Activated CD8-positive, alpha-beta T cell treated with anti-CD3 and anti-CD28 coated beads for 36 hours (primary cell): Measurements from ENCODE around the gene SERPINB1. TPM values are rescaled to one million over a fixed set of nuclear protein-coding genes. Genes with fewer than 3 reads are reported as not detected.

ENCODE experiments used
- ATAC-seq: fragments of 200-7000 bp; cut with Tn5 transposase; one replicate; pipeline ENCODE4 v1.10.0; 2021; ENCODE audit warnings: mild to moderate bottlenecking, moderate library complexity
- CTCF ChIA-PET: fragments of 350-600 bp; sonication (Branson Sonifier 250); formaldehyde crosslinking; loops from one replicate; lab custom pipeline; 2021; ENCODE audit warnings: antibody characterized with exemption; lab: Charles Lee
- POLR2A ChIA-PET: fragments of 350-600 bp; sonication (Branson Sonifier 250); formaldehyde crosslinking; loops from one replicate; lab custom pipeline; 2021; ENCODE audit warnings: antibody characterized with exemption; lab: Charles Lee
- DNase-seq: peaks from one replicate; pipeline ENCODE4 v3.0.0-alpha.2; 2020
- H3K27ac Mint-ChIP-seq: one replicate; pipeline ENCODE4 v1.8.0; 2021; ENCODE audit warnings: mild to moderate bottlenecking, mixed read lengths
- H3K27me3 Mint-ChIP-seq: one replicate; pipeline ENCODE4 v1.8.0; 2021; ENCODE audit warnings: mixed read lengths
- H3K36me3 Mint-ChIP-seq: one replicate; pipeline ENCODE4 v1.8.0; 2021; ENCODE audit warnings: low read depth, mixed read lengths
- H3K4me1 Mint-ChIP-seq: one replicate; pipeline ENCODE4 v1.8.0; 2021; ENCODE audit warnings: low read depth, mixed read lengths
- H3K4me3 Mint-ChIP-seq: one replicate; pipeline ENCODE4 v1.8.0; 2021; ENCODE audit warnings: mild to moderate bottlenecking, moderate library complexity, mixed read lengths
- H3K9me3 Mint-ChIP-seq: one replicate; pipeline ENCODE4 v1.8.0; 2021; ENCODE audit warnings: mixed read lengths
- intact Hi-C: fragments of 100-400 bp; cut with micrococcal nuclease; formaldehyde crosslinking; loops from one replicate; pipeline ENCODE4 v1.10.0; 2022
- total RNA-seq, 2 experiments: library from RNA; stranded (reverse); gene quantifications; one replicate each; pipeline ENCODE4 v1.2.3, GENCODE V29; 2021
- TF ChIP-seq, protein P1 (sequence below): fragments of 200-600 bp; IDR thresholded peaks from one replicate; pipeline ENCODE4 v1.8.0; 2022; ENCODE audit warnings: antibody characterized with exemption, mild to moderate bottlenecking

The SERPINB1 gene
- total RNA-seq, 2 experiments from 2014 or later = 55.8 to 60.0 TPM

DNA sequence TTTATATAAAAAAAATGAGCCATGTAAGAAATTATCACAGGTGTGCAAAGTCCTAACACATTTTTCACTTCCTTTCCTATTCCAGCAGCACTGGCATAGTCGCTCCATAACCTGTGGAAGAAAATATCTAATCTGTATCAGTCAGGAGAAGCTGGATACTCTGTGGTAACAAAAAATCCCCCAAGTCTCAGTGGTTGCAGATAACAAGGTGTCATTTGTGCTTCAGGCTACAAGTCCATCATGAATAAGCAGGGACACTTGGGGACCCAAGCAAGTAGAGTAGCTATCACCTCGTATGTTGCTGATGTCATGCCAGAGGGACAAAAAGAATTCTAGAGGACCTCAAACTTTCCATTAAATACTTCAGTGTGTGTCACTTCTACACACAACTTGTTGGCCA is 30.3 kb upstream of the SERPINB1 start:
- TF ChIP-seq, protein P1, sequence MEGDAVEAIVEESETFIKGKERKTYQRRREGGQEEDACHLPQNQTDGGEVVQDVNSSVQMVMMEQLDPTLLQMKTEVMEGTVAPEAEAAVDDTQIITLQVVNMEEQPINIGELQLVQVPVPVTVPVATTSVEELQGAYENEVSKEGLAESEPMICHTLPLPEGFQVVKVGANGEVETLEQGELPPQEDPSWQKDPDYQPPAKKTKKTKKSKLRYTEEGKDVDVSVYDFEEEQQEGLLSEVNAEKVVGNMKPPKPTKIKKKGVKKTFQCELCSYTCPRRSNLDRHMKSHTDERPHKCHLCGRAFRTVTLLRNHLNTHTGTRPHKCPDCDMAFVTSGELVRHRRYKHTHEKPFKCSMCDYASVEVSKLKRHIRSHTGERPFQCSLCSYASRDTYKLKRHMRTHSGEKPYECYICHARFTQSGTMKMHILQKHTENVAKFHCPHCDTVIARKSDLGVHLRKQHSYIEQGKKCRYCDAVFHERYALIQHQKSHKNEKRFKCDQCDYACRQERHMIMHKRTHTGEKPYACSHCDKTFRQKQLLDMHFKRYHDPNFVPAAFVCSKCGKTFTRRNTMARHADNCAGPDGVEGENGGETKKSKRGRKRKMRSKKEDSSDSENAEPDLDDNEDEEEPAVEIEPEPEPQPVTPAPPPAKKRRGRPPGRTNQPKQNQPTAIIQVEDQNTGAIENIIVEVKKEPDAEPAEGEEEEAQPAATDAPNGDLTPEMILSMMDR = no peak
- intact Hi-C loops = no loop called here
- Mint-ChIP-seq H3K4me1 (peaks cover 59% of the 10 kb centered on the region), H3K27me3 (no peaks in the 10 kb centered on the region), H3K27ac (no peak overlapping the region), H3K36me3 (peaks cover 8% of the 10 kb centered on the region), H3K4me3 (no peak overlapping the region), H3K9me3 (peaks cover 10% of the 10 kb centered on the region)
- no peak for DNase-seq
- ChIA-PET CTCF (interaction anchor here (0.9 to 1.8 kb wide), 3 partner anchors 26 to 81 kb away, joined by 3 to 9 read pairs (median 6); no protein-coding TSS in a partner anchor), POLR2A (interaction anchor here (0.7 to 1.8 kb wide), 4 partner anchors 9 to 109 kb away, joined by 3 to 8 read pairs (median 4); no protein-coding TSS in a partner anchor)
- no peak for ATAC-seq

DNA sequence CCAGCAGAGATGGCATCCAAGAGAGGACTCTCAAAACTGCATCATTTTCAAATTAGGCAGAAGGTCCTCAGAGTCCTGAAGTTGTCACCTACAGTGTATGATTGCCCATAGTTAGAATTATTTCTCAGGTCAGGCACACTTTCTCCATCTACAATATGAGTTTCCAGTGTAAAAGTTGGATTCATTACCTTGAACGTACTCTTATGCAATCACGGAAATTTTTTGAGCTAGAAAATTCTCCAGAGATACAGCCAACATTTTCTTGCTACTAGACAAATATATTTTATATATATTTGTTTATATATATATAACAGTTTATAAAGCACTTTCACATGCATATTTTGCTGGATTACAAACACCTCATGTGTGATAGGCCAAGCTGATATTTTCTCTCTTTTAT is 29.4 kb upstream of the SERPINB1 start:
- Mint-ChIP-seq H3K4me3 (no peak overlapping the region), H3K9me3 (peaks cover 10% of the 10 kb centered on the region), H3K4me1 (peaks cover 59% of the 10 kb centered on the region), H3K27me3 (no peaks in the 10 kb centered on the region), H3K36me3 (peaks cover 8% of the 10 kb centered on the region), H3K27ac (no peak overlapping the region)
- intact Hi-C loops = no loop called here
- ChIA-PET POLR2A (interaction anchor here (1.1 to 1.8 kb wide), 4 partner anchors 10 to 24 kb away, joined by 3 to 8 read pairs (median 4); no protein-coding TSS in a partner anchor), CTCF (interaction anchor here (0.9 to 1.8 kb wide), 3 partner anchors 25 to 82 kb away, joined by 3 to 9 read pairs (median 6); no protein-coding TSS in a partner anchor)
- DNase-seq = no peak
- no peak for ATAC-seq
- TF ChIP-seq, protein P1 = no peak

GRCh38 chr6:2870046-2870636 is 28.5 kb upstream of the SERPINB1 start:
- intact Hi-C loops = no loop called here
- H3K4me1 Mint-ChIP-seq = peaks cover 67% of the 10 kb centered on the region
- ATAC-seq (no peak), DNase-seq (no peak)
- POLR2A ChIA-PET = interaction anchor here (0.7 to 4.4 kb wide), 5 partner anchors 9 to 73 kb away, joined by 3 to 22 read pairs (median 5); no protein-coding TSS in a partner anchor
- H3K9me3 Mint-ChIP-seq = peaks cover 10% of the 10 kb centered on the region
- CTCF ChIA-PET = interaction anchor here (0.8 to 3.9 kb wide), 8 partner anchors 8 to 82 kb away, joined by 3 to 23 read pairs (median 5); partner anchors contain the start of gene SERPINB1
- no peak overlapping the region for H3K4me3 Mint-ChIP-seq
- H3K36me3 Mint-ChIP-seq = peaks cover 8% of the 10 kb centered on the region
- no peaks in the 10 kb centered on the region for H3K27me3 Mint-ChIP-seq
- TF ChIP-seq, protein P1 = no peak
- H3K27ac Mint-ChIP-seq = no peak overlapping the region

GRCh38 chr6:2868637-2869036 is 27.0 kb upstream of the SERPINB1 start:
- intact Hi-C loops = no loop called here
- ATAC-seq (no peak), DNase-seq (no peak)
- CTCF ChIA-PET = interaction anchor here (1.0 to 3.9 kb wide), 10 partner anchors 9 to 78 kb away, joined by 3 to 23 read pairs (median 6); no protein-coding TSS in a partner anchor
- POLR2A ChIA-PET = interaction anchor here (0.7 to 4.4 kb wide), 9 partner anchors 9 to 122 kb away, joined by 3 to 22 read pairs (median 5); no protein-coding TSS in a partner anchor
- Mint-ChIP-seq H3K27me3 (no peaks in the 10 kb centered on the region), H3K36me3 (peaks cover 8% of the 10 kb centered on the region), H3K4me3 (peak overlapping the region; percentile 34), H3K27ac (peak overlapping the region; percentile 81), H3K9me3 (peaks cover 10% of the 10 kb centered on the region), H3K4me1 (peaks cover 64% of the 10 kb centered on the region)
- TF ChIP-seq, protein P1 = no peak
